ENCODE results near the gene FAH. TPM values are rescaled to one million over a fixed set of nuclear protein-coding genes. Genes with fewer than 3 reads are reported as not detected.
"Not testable (repeated sequence)": the region's sequence is repeated elsewhere in the genome, so short reads cannot be mapped to it uniquely, and the experiment has no call there.

FAH gene
- total RNA-seq, 1 donor from 2014 or later = 81.4 TPM

DNA sequence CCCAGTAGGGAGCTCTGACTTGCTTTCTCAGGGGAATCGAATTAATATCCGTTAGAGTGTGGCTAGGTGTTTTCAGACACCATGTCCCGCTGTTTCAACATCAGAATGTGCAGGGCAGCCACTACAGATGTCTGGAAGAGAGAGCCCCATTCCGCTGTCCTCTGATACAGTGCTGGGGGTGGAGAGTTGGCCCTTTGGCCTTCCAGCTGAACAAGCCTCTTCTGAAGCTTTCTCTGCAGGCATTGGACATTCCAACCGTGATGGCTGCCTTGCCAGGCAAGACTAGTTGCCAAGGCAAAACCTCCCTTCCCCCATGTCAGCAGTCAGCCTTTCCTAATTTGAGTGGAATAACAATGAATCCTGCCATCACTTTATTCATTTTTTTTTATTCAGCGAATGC lies 1.5 kb downstream of the FAH start:
- Mint-ChIP-seq H3K27ac (peak overlapping the region; percentile 95), H3K36me3 (ENCODE audit: low read depth) (peaks cover 17% of the 10 kb centered on the region), H3K27me3 (ENCODE audit: insufficient read depth) (peaks cover 7% of the 10 kb centered on the region), H3K4me3 (peak overlapping the region; percentile 90), H3K9me3 (no peaks in the 10 kb centered on the region), H3K4me1 (ENCODE audit: low read depth) (peaks cover 37% of the 10 kb centered on the region)
- DNase-seq (ENCODE audit: low spot score) = no peak
- intact Hi-C loops (cut with micrococcal nuclease) = loop anchor here (5.0 to 10.0 kb wide), 3 partner anchors 830 to 1170 kb away; partner anchors contain the start of genes MESD, STARD5 and TMED3

DNA sequence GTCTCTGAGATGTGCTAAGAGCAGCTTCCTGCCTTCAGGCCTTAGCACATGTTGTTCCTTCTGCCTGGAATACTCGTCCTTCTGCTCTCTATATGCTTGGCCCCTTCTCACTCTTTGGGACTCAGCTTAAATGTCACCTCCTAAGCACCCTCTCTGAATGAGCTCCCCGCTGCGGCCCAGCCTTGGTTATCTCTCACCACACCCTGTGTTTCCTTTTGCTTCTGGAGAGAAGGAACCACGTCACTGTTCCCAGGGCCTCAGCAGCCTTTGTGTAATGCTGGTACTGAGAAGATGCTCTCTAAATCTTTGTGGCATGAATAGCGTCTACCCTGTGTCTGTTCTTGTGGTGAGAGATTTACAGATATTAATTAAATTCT lies 2.2 kb downstream of the FAH start:
- peaks cover 24% of the 10 kb centered on the region for H3K36me3 Mint-ChIP-seq (ENCODE audit: low read depth)
- intact Hi-C loops (cut with micrococcal nuclease) = loop anchor here (10.0 kb wide), 2 partner anchors 830 to 1170 kb away; partner anchors contain the start of genes MESD and STARD5
- H3K4me1 Mint-ChIP-seq (ENCODE audit: low read depth) = peaks cover 43% of the 10 kb centered on the region
- peak overlapping the region; percentile 73 for H3K27ac Mint-ChIP-seq
- H3K27me3 Mint-ChIP-seq (ENCODE audit: insufficient read depth) = peaks cover 7% of the 10 kb centered on the region
- H3K9me3 Mint-ChIP-seq = no peaks in the 10 kb centered on the region
- peak overlapping the region; percentile 90 for H3K4me3 Mint-ChIP-seq
- no peak for DNase-seq (ENCODE audit: low spot score)

DNA sequence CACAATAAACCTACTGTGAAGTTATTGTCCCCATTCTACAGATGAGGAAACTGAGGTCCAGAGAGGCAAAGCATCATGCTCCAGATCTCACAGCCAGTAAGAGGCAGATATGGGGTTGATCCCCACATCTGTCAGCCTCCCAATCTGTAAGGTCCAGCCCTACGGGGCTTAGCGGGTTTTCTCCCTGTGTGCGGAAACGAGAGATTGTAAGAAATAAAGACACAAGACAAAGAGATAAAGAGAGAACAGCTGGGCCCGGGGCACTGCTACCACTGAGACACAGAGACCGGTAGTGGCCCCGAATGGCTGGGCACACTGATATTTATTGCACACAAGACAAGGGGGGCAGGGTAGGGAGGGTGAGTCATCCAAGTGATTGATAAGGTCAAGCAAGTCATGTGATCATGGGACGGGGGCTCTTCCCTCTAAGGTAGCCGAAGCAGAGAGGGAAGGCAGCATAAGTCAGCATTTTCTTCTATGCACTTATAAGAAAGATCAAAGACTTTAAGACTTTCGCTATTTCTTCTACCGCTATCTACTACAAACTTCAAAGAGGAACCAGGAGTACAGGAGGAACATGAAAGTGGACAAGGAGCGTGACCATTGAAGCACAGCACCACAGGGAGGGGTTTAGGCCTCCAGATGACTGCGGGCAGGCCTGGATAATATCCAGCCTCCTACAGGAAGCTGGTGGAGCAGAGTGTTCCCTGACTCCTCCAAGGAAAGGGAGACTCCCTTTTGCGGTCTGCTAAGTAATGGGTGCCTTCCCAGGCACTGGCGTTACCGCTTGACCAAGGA lies 2.8 kb downstream of the FAH start:
- peaks cover 29% of the 10 kb centered on the region for H3K36me3 Mint-ChIP-seq (ENCODE audit: low read depth)
- not testable (repeated sequence) for H3K27ac Mint-ChIP-seq
- intact Hi-C loops (cut with micrococcal nuclease) = loop anchor here (10.0 kb wide), 2 partner anchors 829 to 1169 kb away; partner anchors contain the start of genes MESD and STARD5

DNA sequence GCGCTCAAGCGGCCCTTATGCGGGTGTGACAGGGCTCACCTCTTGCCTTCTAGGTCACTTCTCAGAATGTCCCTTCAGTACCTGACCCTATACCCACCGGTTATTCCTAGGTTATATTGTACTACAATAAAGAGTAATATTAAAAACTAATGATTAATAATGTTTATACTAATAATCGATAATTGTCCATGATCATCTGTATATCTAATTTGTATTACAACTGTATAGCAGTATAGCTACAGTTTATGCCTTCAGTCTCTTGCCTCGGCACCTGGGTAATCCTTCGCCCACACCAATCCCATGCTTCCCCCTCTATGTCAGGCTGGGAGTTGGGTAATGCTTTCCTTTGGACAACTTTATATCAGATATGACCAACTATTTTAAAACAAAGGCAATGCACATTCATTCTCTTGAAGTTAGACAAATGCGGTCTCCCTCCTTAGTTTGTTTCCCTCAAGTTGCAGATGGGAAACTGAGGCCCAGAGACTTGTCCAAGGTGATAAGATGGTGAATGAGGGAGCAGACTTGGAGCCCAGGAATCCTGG lies 3.4 kb downstream of the FAH start:
- intact Hi-C loops (cut with micrococcal nuclease) = loop anchor here (10.0 kb wide), 2 partner anchors 829 to 1169 kb away; partner anchors contain the start of genes MESD and STARD5
- Mint-ChIP-seq H3K27me3 (ENCODE audit: insufficient read depth) (peaks cover 3% of the 10 kb centered on the region), H3K36me3 (ENCODE audit: low read depth) (peaks cover 35% of the 10 kb centered on the region), H3K9me3 (no peaks in the 10 kb centered on the region), H3K4me3 (no peak overlapping the region), H3K4me1 (ENCODE audit: low read depth) (peaks cover 56% of the 10 kb centered on the region), H3K27ac (no peak overlapping the region)
- DNase-seq (ENCODE audit: low spot score) = no peak

More for the DNA sequence above, 2.8 kb downstream of the FAH start:
- Mint-ChIP-seq H3K4me1 (ENCODE audit: low read depth) (peaks cover 49% of the 10 kb centered on the region), H3K4me3 (peak overlapping the region; percentile 15)
- not testable (repeated sequence) for H3K27me3 Mint-ChIP-seq (ENCODE audit: insufficient read depth); DNase-seq (ENCODE audit: low spot score); H3K9me3 Mint-ChIP-seq

DNA sequence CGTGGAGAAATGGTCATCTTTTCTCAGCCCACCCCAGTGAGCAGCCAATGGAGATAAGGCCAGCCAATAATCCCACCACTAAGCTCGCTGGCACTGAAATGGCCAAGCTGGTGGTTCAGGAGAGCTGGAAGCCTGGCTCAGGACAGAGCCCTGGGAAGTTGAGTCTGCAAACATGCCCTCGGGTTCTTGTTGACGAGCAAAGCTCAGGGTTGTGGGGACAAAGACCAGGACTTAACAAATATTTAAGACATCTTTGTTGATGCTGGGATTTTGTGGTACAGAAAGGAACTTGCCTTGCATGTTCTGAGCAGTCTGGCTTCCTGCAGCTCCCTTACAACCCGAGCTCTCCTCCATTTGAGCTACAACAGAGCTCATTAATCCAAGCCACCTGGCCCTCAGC lies 4.4 kb downstream of the FAH start:
- intact Hi-C loops (cut with micrococcal nuclease) = loop anchor here (10.0 kb wide), 2 partner anchors 828 to 1168 kb away; partner anchors contain the start of genes MESD and STARD5
- Mint-ChIP-seq H3K9me3 (no peaks in the 10 kb centered on the region), H3K27ac (no peak overlapping the region)

DNA sequence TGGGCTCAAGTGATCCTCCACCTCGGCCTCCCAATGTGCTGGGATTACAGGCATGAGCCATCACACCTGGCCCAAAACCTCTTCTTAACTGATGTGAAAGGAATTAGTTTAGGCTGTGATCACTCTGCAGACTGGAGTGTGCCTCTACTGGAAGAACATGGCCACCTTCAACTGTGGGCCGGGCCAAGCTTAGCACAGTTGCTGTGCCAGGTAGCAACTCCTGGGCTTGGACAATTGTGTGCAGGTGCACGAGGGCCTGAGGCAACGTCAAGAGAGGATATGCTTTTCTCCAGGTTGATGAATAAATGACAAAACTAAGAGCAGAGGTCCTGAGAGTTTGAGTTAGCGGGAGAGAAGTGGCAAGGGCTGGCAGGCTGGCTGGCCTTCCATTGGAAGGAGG lies 6.5 kb downstream of the FAH start:
- H3K4me3 Mint-ChIP-seq = no peak overlapping the region
- H3K9me3 Mint-ChIP-seq = no peaks in the 10 kb centered on the region
- peak overlapping the region; percentile 96 for H3K27ac Mint-ChIP-seq
- H3K36me3 Mint-ChIP-seq (ENCODE audit: low read depth) = peaks cover 61% of the 10 kb centered on the region
- intact Hi-C loops (cut with micrococcal nuclease) = loop anchor here (10.0 kb wide), 2 partner anchors 826 to 1166 kb away; partner anchors contain the start of genes MESD and STARD5
- peaks cover 44% of the 10 kb centered on the region for H3K4me1 Mint-ChIP-seq (ENCODE audit: low read depth)
- H3K27me3 Mint-ChIP-seq (ENCODE audit: insufficient read depth) = no peaks in the 10 kb centered on the region
- no peak for DNase-seq (ENCODE audit: low spot score)

More for the DNA sequence above, 4.4 kb downstream of the FAH start:
- peaks cover 43% of the 10 kb centered on the region for H3K36me3 Mint-ChIP-seq (ENCODE audit: low read depth)
- peaks cover 54% of the 10 kb centered on the region for H3K4me1 Mint-ChIP-seq (ENCODE audit: low read depth)
- DNase-seq (ENCODE audit: low spot score) = no peak
- no peaks in the 10 kb centered on the region for H3K27me3 Mint-ChIP-seq (ENCODE audit: insufficient read depth)
- H3K4me3 Mint-ChIP-seq = no peak overlapping the region

DNA sequence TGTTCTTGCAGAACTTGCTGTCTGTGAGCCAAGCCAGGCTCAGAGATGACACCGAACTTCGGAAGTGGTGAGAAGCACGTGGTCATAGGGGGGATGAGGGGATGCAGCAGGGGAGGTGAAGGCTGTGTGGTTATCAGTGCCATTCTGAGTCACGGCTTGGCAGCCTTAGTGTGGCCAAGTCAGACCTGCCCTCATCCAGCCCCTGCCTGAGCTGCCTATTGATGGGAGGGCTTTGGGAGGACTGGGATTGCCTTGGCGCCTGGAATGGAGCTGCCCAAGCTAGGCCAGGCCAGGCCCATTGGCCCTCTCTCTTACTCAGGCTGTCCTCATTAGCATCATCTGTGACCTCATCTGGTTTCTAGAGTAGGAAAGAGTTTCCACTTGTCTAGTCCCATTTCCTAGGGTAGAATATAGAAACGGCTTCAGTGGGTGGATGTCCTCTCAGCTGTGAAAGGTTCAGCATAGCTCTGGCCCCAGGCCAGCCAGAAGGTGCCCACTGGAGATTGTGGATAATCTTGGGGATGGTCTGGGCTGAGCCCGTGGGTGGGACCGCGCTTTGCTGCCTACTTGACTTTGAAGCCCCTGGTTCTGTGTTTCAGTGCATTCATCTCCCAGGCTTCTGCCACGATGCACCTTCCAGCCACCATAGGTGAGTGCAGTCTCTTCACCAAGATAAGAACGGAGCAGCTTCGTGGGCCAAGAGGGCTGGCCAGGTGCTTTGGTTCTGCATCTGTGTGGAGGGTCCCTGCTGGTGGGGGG lies 7.2 kb downstream of the FAH start:
- no peak overlapping the region for H3K4me3 Mint-ChIP-seq
- no peaks in the 10 kb centered on the region for H3K9me3 Mint-ChIP-seq
- intact Hi-C loops (cut with micrococcal nuclease) = loop anchor here (1.0 to 10.0 kb wide), 3 partner anchors 8 to 1165 kb away; partner anchors contain the start of genes FAH, MESD and STARD5
- H3K27ac Mint-ChIP-seq = peak overlapping the region; percentile 96
- no peak for DNase-seq (ENCODE audit: low spot score)
- peaks cover 40% of the 10 kb centered on the region for H3K4me1 Mint-ChIP-seq (ENCODE audit: low read depth)
- peaks cover 60% of the 10 kb centered on the region for H3K36me3 Mint-ChIP-seq (ENCODE audit: low read depth)
- no peaks in the 10 kb centered on the region for H3K27me3 Mint-ChIP-seq (ENCODE audit: insufficient read depth)

DNA sequence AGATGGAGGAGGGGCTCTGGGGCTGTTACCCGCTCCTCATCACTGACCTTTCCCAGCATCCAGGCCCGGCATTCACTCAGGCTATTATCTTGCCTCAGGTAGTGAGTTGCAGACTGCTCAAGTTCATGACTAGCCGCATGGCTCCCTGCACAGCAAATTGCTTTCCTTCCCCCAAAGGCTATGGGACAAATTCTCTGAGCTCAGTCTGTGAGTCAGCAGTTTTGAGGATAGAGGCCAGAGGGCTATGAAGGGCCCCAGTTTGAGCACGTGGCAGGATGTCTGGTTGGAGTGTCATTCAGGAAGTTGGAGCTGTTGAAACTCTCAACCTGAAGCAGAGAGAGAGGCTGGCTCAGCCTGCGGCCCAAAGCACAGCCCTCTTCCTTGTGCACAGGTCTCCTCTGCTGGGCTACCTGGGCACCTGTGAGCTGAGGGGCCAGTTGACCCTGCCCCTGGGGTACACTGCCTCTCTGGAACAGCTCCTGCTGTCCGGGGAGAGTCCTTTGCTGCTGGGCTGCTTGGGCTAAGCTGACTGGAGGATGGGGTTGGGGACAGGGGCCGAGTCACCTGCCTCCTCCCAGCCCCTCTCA lies 7.9 kb downstream of the FAH start:
- H3K9me3 Mint-ChIP-seq = no peaks in the 10 kb centered on the region
- H3K27me3 Mint-ChIP-seq (ENCODE audit: insufficient read depth) = no peaks in the 10 kb centered on the region
- peaks cover 33% of the 10 kb centered on the region for H3K4me1 Mint-ChIP-seq (ENCODE audit: low read depth)
- intact Hi-C loops (cut with micrococcal nuclease) = loop anchor here (1.0 kb wide), 1 partner anchor 8 kb away; the partner anchor contains the start of gene FAH
- H3K27ac Mint-ChIP-seq = peak overlapping the region; percentile 96
- H3K4me3 Mint-ChIP-seq = no peak overlapping the region
- DNase-seq (ENCODE audit: low spot score) = peak; percentile 53
- H3K36me3 Mint-ChIP-seq (ENCODE audit: low read depth) = peaks cover 53% of the 10 kb centered on the region

DNA sequence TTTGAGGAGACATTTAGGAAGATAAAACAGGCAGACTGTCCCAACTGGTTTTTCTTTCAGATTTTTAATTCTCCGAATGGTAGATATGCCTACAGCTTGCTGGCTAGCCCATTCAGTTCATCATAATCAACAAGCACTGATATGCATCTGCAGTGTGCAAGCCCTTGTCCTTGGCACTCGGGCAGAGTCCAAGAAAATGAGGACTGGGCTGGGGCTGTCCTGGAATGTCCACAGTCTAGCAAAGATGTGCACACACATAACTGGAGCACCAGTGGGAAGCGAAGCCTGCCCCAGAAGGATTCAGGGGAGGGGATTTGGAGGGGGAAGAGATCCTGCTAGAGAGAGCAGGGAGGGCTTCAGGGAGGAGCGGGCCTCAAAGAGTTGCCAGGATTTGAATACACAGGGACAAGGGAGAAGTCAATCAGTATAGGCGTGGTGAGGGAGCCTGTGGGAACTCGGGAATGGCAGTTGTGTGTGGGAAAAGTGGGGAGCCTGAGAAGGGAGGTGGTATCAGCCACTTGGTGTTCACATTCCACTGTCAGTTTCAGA lies 8.7 kb downstream of the FAH start:
- Mint-ChIP-seq H3K27me3 (ENCODE audit: insufficient read depth) (no peaks in the 10 kb centered on the region), H3K9me3 (no peaks in the 10 kb centered on the region), H3K36me3 (ENCODE audit: low read depth) (peaks cover 51% of the 10 kb centered on the region), H3K27ac (peak overlapping the region; percentile 96), H3K4me1 (ENCODE audit: low read depth) (peaks cover 30% of the 10 kb centered on the region), H3K4me3 (no peak overlapping the region)
- DNase-seq (ENCODE audit: low spot score) = no peak
- intact Hi-C loops (cut with micrococcal nuclease) = no loop called here

DNA sequence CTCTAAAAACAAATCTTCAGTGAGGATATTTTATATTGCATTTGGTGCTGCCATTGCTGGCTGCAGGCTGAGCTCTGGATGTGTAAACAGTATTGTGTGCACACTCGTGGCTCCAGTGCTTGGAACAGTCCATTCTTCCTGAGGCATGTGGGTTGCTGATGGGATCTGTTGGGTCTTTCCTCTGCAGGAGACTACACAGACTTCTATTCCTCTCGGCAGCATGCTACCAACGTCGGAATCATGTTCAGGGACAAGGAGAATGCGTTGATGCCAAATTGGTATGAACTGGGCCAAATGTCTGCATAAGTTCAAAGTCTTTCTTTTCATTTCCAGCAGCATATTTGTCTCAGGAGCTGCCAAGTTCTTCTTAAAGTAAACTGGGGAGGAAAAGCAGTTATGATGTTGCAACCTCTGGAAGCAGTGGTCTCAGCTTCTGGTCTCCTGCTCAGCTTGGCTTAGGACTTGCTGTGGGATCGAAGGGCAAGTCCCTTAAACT lies 9.3 kb downstream of the FAH start:
- peaks cover 51% of the 10 kb centered on the region for H3K36me3 Mint-ChIP-seq (ENCODE audit: low read depth)
- intact Hi-C loops (cut with micrococcal nuclease) = no loop called here

DNA sequence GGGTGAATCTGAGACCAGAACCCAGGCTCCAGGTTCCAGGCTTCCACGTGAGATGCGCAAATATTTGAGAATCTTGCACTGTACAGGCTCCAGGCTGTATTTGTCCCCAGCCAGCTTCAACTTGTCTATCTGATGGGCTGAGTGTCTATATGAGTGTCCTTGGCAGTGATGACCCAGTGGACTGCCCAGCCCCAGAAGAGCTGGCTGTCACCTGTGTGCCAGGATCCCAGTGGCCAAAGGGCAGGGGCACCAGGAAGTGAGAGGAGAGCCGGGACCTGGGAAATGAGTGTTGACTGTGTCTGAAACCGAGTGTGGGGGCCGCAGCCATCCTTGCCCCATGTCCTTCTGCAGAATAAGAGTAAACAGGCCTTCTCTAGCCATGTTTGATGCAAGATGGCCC lies 10.4 kb downstream of the FAH start:
- no peak for DNase-seq (ENCODE audit: low spot score)
- Mint-ChIP-seq H3K4me3 (no peak overlapping the region), H3K27ac (no peak overlapping the region), H3K36me3 (ENCODE audit: low read depth) (peaks cover 51% of the 10 kb centered on the region), H3K27me3 (ENCODE audit: insufficient read depth) (no peaks in the 10 kb centered on the region), H3K4me1 (ENCODE audit: low read depth) (peaks cover 30% of the 10 kb centered on the region), H3K9me3 (no peaks in the 10 kb centered on the region)
- intact Hi-C loops (cut with micrococcal nuclease) = no loop called here

More for the DNA sequence above, 9.3 kb downstream of the FAH start:
- Mint-ChIP-seq H3K4me3 (no peak overlapping the region), H3K27me3 (ENCODE audit: insufficient read depth) (no peaks in the 10 kb centered on the region), H3K9me3 (no peaks in the 10 kb centered on the region), H3K27ac (no peak overlapping the region), H3K4me1 (ENCODE audit: low read depth) (peaks cover 30% of the 10 kb centered on the region)
- DNase-seq (ENCODE audit: low spot score) = no peak

DNA sequence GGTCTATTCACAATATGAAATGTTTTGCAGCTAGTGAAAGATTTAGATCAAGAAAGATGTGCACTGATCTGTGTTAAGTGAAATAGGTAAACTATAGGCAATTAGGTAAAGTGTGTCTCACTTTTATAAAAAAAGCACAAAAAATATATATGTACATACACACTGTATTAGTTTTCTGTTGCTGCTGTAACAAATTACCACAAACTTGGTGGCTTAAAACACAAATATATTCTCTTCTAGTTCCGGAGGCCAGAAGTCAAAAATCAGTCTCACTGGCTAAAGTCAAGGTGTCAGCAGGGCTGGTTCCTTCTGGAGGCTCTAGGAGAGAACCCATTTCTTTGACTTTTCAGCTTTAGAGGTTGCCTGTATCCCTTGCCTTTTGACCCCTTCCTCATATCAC lies 11.1 kb downstream of the FAH start:
- Mint-ChIP-seq H3K27ac (no peak overlapping the region), H3K4me1 (ENCODE audit: low read depth) (peaks cover 30% of the 10 kb centered on the region), H3K4me3 (no peak overlapping the region), H3K9me3 (no peaks in the 10 kb centered on the region), H3K36me3 (ENCODE audit: low read depth) (peaks cover 49% of the 10 kb centered on the region), H3K27me3 (ENCODE audit: insufficient read depth) (no peaks in the 10 kb centered on the region)
- DNase-seq (ENCODE audit: low spot score) = no peak
- intact Hi-C loops (cut with micrococcal nuclease) = no loop called here
